Urinary bladder (tissue), 4 donors: ENCODE data around the gene POLR3K. TPM values are rescaled to one million over a fixed set of nuclear protein-coding genes. Genes with fewer than 3 reads are reported as not detected.

Experiments used
- DNase-seq: peaks from one replicate; pipeline ENCODE4 v3.0.0-alpha.2; 2015; ENCODE audit errors: extremely low spot score
- H3K27ac ChIP-seq: one replicate; pipeline ENCODE4 v1.5.1; 2013; ENCODE audit warnings: low read depth, mild to moderate bottlenecking, moderate library complexity
- H3K36me3 ChIP-seq: one replicate; pipeline ENCODE4 v1.6.1; 2013; ENCODE audit warnings: mild to moderate bottlenecking, moderate library complexity; ENCODE audit not compliant: insufficient read depth
- H3K4me1 ChIP-seq: one replicate; pipeline ENCODE4 v1.6.1; 2013; ENCODE audit warnings: mild to moderate bottlenecking, moderate library complexity; ENCODE audit not compliant: insufficient read depth
- H3K4me3 ChIP-seq: one replicate; pipeline ENCODE4 v1.5.1; 2013; ENCODE audit warnings: low read depth, low read length
- WGBS: extraction: QIAGEN DNeasy Blood & Tissue Kit; methylation state at CpG from one replicate; pipeline ENCODE4 v1.1.7; 2013; 5-methylcytosine and 5-hydroxymethylcytosine counted together
- polyA plus RNA-seq: library from polyadenylated mRNA; stranded (reverse); fragments of 200-250 nt; gene quantifications from one replicate; pipeline ENCODE4 v1.2.3, GENCODE V29; 2013
- total RNA-seq: library from RNA; depleted of rRNA; stranded (reverse); fragments of >200 nt; gene quantifications from one replicate; pipeline ENCODE4 v1.2.3, GENCODE V29; 2014
- donor health status: healthy with polysubstance abuse.
- donor health status: healthy.

Gene POLR3K
- total and polyA plus RNA-seq, 2 donors: 3.4 to 16.8 TPM

GRCh38 chr16:85865-86264 lies 32.5 kb upstream of the POLR3K start:
- Histone ChIP-seq H3K4me3 (no peak overlapping the region), H3K27ac (no peak overlapping the region), H3K36me3 (peaks cover 2% of the 10 kb centered on the region), H3K4me1 (no peaks in the 10 kb centered on the region)
- no peak for DNase-seq
- WGBS: 74% methylated on average over 9 of the region's 9 CpGs

DNA sequence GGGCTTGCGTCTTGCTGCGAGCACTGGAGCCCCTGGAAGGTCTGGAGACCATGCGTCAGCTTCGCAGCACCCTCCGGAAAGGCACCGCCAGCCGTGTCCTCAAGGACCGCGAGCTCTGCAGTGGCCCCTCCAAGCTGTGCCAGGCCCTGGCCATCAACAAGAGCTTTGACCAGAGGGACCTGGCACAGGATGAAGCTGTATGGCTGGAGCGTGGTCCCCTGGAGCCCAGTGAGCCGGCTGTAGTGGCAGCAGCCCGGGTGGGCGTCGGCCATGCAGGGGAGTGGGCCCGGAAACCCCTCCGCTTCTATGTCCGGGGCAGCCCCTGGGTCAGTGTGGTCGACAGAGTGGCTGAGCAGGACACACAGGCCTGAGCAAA lies 32.0 kb upstream of the POLR3K start:
- Histone ChIP-seq H3K36me3 (peaks cover 2% of the 10 kb centered on the region), H3K4me1 (no peaks in the 10 kb centered on the region)
- no peak for DNase-seq

DNA sequence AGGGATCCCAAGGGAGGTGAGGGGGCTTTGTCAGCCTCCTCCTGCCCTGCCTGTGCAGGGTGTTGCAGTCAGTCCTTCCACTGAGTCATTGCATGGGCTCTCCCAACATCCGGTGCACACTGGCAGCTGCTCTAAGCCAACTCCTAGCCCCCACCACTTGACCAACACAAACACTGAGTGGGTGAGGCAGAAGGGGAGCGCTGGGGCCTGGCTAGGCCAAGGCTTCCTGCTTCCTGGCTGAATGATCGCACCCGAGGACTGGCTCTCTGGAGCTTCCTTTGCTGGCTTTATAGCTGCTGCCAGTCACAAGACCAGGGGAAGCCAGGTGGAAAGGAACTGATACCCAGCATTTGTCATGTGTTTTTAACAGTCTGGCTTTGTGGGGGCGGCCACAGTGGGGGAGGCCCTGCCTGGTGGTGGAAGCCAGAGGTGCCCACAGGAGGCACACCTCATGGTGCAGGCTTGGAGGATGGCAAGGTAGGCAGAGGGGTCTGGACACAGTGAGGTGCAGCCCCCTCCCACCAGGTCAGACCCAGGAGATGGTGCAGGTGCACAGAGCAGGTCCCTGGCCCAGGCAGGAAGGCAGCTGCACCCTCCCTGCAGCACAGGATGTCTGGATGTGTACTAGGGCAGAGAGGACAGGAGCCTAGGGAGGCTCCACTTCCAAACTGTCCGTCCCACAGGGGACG lies 31.5 kb upstream of the POLR3K start:
- no peak for DNase-seq
- peaks cover 2% of the 10 kb centered on the region for H3K36me3 ChIP-seq
- peak overlapping the region; percentile 48 for H3K27ac ChIP-seq
- WGBS: 38% methylated on average over 7 of the region's 7 CpGs
- H3K4me1 ChIP-seq: no peaks in the 10 kb centered on the region
- no peak overlapping the region for H3K4me3 ChIP-seq

More for the DNA sequence above, 32.0 kb upstream of the POLR3K start:
- H3K27ac ChIP-seq: peak overlapping the region; percentile 48
- no peak overlapping the region for H3K4me3 ChIP-seq
- 78% methylated on average over 18 of the region's 18 CpGs for WGBS

DNA sequence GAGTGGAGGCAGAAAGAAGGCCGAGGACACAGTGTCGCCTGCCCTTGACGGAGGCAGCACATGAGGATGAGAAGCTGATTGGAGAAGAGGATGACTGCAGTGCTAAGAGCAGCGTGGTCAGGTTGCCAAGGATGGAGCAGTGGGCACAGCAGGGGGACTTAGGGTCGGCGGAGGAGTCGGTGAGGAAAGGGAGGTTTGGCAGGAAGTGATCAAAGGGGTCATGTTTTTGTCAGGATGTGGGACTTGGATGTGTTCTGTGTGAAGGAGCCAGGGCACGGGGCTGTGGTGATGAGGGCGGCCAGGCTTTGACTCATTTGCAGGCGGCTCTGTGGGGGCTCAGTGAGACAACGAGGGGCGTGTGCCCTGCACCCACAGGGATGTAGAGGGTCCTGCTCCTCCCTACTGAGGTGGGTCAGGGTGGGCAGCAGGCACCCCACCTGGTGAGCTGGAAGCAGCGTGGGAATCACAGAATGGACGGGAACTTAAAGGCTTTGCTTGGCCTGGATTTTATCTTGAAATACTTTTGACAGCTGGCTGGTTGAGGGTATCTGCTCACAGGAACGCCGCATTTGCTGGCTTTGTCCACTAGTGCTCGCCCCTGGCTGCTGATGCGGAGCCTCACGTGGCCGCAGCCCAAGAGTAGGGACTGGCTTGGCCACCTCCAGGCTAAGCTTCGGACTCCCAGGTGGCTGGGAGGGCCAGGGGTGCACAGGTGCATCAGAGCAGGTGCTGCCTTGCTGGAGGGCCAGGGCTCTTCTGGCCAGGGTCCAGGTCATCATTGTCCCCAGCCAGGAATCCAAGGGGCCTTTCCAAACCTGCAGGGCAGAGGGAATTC lies 30.6 kb upstream of the POLR3K start:
- no peak overlapping the region for H3K4me3 ChIP-seq
- H3K27ac ChIP-seq: peak overlapping the region; percentile 28
- no peaks in the 10 kb centered on the region for H3K4me1 ChIP-seq
- peaks cover 2% of the 10 kb centered on the region for H3K36me3 ChIP-seq
- DNase-seq: no peak
- 60% methylated on average over 21 of the region's 21 CpGs for WGBS

DNA sequence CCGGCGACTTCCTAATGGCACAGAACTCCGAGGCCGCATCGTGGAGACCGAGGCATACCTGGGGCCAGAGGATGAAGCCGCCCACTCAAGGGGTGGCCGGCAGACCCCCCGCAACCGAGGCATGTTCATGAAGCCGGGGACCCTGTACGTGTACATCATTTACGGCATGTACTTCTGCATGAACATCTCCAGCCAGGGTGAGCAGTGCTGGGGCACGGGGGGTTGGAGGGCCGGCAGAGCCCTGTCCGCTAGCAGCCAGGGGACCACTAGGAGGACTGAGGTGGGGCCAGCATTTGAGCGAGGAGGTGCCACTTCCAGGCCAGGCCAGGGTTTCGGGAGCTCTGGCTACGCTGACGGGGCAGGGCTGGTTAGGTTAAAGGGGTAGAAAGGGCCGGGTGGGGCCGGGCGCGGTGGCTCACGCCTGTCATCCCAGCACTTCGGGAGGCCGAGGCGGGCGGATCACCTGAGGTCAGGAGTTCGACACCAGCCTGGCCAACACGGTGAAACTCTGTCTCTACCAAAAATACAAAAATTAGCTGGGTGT lies 29.7 kb upstream of the POLR3K start:
- peaks cover 2% of the 10 kb centered on the region for H3K36me3 ChIP-seq
- DNase-seq: no peak
- 94% methylated on average over 31 of the region's 31 CpGs for WGBS
- H3K27ac ChIP-seq: no peak overlapping the region
- no peaks in the 10 kb centered on the region for H3K4me1 ChIP-seq
- no peak overlapping the region for H3K4me3 ChIP-seq

DNA sequence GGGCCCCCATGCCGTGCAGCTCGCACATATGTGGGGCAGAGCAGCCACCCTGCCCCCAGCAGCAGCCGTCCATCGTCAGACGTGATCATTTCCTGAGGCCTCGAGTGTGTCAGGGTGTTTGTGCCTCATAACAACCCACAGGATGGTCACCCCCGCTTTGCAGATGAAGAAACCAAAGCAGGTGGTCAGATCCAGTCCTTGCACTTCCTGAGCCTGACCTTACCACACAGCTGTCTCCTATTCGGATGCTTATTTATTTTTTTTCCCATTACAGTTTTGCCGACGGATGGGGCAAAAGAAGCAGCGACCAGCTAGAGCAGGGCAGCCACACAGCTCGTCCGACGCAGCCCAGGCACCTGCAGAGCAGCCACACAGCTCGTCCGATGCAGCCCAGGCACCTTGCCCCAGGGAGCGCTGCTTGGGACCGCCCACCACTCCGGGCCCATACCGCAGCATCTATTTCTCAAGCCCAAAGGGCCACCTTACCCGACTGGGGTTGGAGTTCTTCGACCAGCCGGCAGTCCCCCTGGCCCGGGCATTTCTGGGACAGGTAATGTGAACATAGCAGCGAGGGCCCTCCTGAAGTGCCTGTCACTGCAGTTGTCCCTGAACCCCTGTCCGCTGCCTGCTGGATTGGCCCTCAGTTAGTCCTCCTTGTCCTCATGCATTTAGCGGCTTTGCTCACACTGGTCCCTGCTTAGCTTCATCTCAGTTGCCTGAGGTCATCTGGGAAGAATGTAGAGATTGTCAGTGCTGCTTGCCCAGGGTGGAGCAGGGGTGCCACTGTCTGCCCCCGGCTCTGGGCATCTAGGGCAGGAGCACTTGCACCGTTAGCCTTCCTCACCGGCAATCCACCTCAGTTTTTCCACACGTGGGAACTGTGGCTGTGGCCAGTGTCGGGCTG lies 26.0 kb upstream of the POLR3K start:
- H3K4me3 ChIP-seq: no peak overlapping the region
- peaks cover 2% of the 10 kb centered on the region for H3K36me3 ChIP-seq
- H3K27ac ChIP-seq: no peak overlapping the region
- H3K4me1 ChIP-seq: no peaks in the 10 kb centered on the region
- no peak for DNase-seq
- 73% methylated on average over 32 of the region's 32 CpGs for WGBS

DNA sequence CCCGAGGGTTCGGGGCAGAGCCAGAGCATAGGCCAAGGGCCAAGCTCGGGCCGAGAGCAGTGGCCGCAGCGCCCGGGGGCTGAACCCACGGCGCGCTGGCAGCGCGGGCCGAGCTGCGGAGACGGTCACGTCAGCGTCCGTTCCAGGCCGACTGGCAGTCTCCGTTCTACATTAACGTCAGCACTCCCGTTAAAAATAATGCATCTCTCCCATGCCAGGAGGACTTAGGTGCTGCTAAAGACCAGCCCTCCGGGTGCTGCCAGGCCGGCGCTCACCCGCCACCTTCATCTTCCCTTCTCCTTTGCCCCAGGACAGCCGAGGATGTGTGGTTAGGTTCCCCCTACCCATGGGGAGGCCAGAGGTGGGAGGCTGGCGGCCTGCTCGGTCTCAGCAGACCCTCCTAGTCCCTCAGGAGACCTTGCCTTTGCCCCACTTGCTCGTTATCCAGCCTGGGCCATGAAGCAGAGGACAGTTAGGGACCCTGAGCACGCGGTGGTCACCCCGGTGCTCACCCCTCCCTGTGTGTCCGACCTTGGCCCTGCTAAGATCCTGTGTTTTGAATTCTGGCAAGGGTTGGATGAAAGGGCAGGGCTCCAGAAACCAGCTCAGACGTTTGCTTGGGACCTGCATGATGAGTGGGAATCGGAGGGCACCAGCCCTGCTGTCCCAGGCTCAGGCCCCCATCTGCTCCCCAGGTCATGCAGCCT lies 25.2 kb upstream of the POLR3K start:
- H3K36me3 ChIP-seq: peaks cover 2% of the 10 kb centered on the region
- H3K4me3 ChIP-seq: peak overlapping the region; percentile 87
- DNase-seq: no peak
- H3K4me1 ChIP-seq: no peaks in the 10 kb centered on the region
- 5% methylated on average over 36 of the region's 36 CpGs for WGBS
- H3K27ac ChIP-seq: peak overlapping the region; percentile 91

GRCh38 chr16:77807-78443 lies 24.5 kb upstream of the POLR3K start, which contains the start of gene MPG:
MPG (plus strand) TSS chr16:78225; CDS start chr16:78310, 85 bp downstream.
- no peaks in the 10 kb centered on the region for H3K4me1 ChIP-seq
- DNase-seq: no peak
- under 1% methylated on average over 83 of the region's 83 CpGs for WGBS

DNA sequence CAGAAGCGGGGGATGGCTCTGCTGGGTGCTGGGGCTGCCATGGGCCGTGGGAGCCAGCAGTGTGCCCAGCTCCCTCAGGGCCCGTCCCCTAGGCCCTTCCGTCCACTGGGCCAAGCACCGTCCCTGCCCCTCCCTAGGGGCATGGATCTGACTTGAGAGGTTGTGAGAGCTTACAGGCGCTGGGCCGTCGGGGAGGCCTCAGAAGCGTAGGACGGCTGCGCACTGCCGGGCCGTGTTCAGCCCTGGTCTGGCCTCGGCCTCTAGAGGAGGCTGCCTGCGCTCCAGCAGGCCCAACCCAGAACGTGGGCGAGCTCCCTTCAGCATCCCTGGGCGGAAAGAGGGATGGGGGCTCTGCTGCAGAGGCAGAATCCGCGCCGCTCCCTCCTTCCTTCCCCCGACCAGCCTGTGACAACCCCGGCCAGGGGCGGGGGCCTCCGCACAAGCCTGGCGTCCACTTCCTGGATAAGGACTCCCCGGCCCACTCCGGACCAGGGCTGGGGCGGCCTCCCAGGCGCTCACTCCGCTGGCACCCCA lies 23.9 kb upstream of the POLR3K start:
- DNase-seq: no peak
- no peaks in the 10 kb centered on the region for H3K4me1 ChIP-seq
- 9% methylated on average over 31 of the region's 31 CpGs for WGBS
- no peaks in the 10 kb centered on the region for H3K36me3 ChIP-seq
- H3K27ac ChIP-seq: peak overlapping the region; percentile 89
- H3K4me3 ChIP-seq: peak overlapping the region; percentile 87

More at GRCh38 chr16:77807-78443, 24.5 kb upstream of the POLR3K start, which contains the start of gene MPG:
- H3K36me3 ChIP-seq: peaks cover under 1% of the 10 kb centered on the region
- peak within 1 kb of the TSS; percentile 87 for H3K4me3 ChIP-seq
- H3K27ac ChIP-seq: peak within 1 kb of the TSS; percentile 91

- 25% methylated on average over 13 of the region's 13 CpGs for WGBS
- Histone ChIP-seq H3K4me3 (peak overlapping the region; percentile 87), H3K4me1 (no peaks in the 10 kb centered on the region), H3K27ac (peak overlapping the region; percentile 89), H3K36me3 (no peaks in the 10 kb centered on the region)
- DNase-seq: no peak
Observed at GRCh38 chr16:76535-77272, 23.3 kb upstream of the POLR3K start.

GRCh38 chr16:75580-76501 lies 22.4 kb upstream of the POLR3K start:
- 31% methylated on average over 11 of the region's 11 CpGs for WGBS
- H3K4me1 ChIP-seq: no peaks in the 10 kb centered on the region
- H3K27ac ChIP-seq: peak overlapping the region; percentile 89
- no peak for DNase-seq
- H3K36me3 ChIP-seq: no peaks in the 10 kb centered on the region
- H3K4me3 ChIP-seq: no peak overlapping the region
